ENCODE measurements around the gene PAPSS2. TPM values are rescaled to one million over a fixed set of nuclear protein-coding genes. Genes with fewer than 3 reads are reported as not detected.

Gene PAPSS2
- total and polyA plus RNA-seq, 4 donors = 24.3 to 86.5 (median 59.3) TPM

GRCh38 chr10:87683356-87683755 is 23.7 kb downstream of the PAPSS2 start:
- Histone ChIP-seq H3K27ac (ENCODE audit: low read depth in 1 of 2, low read length in 2 of 2) (no peak overlapping the region), H3K4me1 (ENCODE audit: control insufficient read depth in 4 of 4, insufficient read depth in 4 of 4, low read length in 3 of 4) (peaks cover 10 to 30% (median 22%) of the 10 kb centered on the region in 4 donors), H3K9ac (ENCODE audit: low read depth in 1 of 2, low read length in 2 of 2) (no peak overlapping the region), H3K36me3 (ENCODE audit: control insufficient read depth in 4 of 4, insufficient read depth in 3 of 4, low read depth in 1 of 4, low read length in 3 of 4) (peaks cover 0 to 2% (median 0%) of the 10 kb centered on the region in 4 donors), H3K27me3 (ENCODE audit: control insufficient read depth in 4 of 4, insufficient read depth in 4 of 4, low read length in 3 of 4) (no peaks in the 10 kb centered on the region), H3K9me3 (ENCODE audit: control insufficient read depth in 4 of 4, low read length in 3 of 4) (no peaks in the 10 kb centered on the region), H3K4me3 (ENCODE audit: low read depth in 1 of 3, low read length in 3 of 3) (no peak overlapping the region)
- TF ChIP-seq YY1 (IDR thresholded peaks at IDR 0.05) = no peak
- no peak for TF ChIP-seq ATF3 (IDR thresholded peaks at IDR 0.05)
- no peak for TF ChIP-seq ZBTB33 (IDR thresholded peaks at IDR 0.05)
- no peak for TF ChIP-seq NR2F2 (IDR thresholded peaks at IDR 0.05)
- TF ChIP-seq JUND (IDR thresholded peaks at IDR 0.05) = no peak
- no peak for TF ChIP-seq CTCF (IDR thresholded peaks at IDR 0.05; ENCODE audit: low read depth, low read length, missing input control)
- no peak for TF ChIP-seq REST (IDR thresholded peaks at IDR 0.05)
- no peak for TF ChIP-seq TAF1 (conservative IDR thresholded peaks at IDR 0.05)
- no peak for TF ChIP-seq MAX (IDR thresholded peaks at IDR 0.05)
- TF ChIP-seq RXRA (IDR thresholded peaks at IDR 0.05) = no peak
- no peak for TF ChIP-seq HNF4G (IDR thresholded peaks at IDR 0.05)
- no peak for TF ChIP-seq RAD21 (IDR thresholded peaks at IDR 0.05)
- TF ChIP-seq FOXA2 (IDR thresholded peaks at IDR 0.05) = no peak
- TF ChIP-seq EGR1 (IDR thresholded peaks at IDR 0.05; ENCODE audit: low read depth in 2 of 2) = no peak
- no peak for TF ChIP-seq GABPA (IDR thresholded peaks at IDR 0.05 in 1 of 2, conservative IDR thresholded peaks at IDR 0.05 in 1 of 2)
- TF ChIP-seq HNF4A (conservative IDR thresholded peaks at IDR 0.05) = no peak
- TF ChIP-seq FOXA1 (IDR thresholded peaks at IDR 0.05) = no peak
- no peak for TF ChIP-seq SP1 (IDR thresholded peaks at IDR 0.05)
- no peak for DNase-seq (ENCODE audit: low spot score)
- 80% methylated on average over 4 of the region's 4 CpGs for WGBS

Data from liver (tissue), 9 donors.